DMS53 (cell line): ENCODE measurements around the gene TUBA3C.

Source experiments
- DNase-seq: peaks from one replicate; lab custom pipeline; 2025; lab: John Stamatoyannopoulos, UW

The TUBA3C gene

DNA sequence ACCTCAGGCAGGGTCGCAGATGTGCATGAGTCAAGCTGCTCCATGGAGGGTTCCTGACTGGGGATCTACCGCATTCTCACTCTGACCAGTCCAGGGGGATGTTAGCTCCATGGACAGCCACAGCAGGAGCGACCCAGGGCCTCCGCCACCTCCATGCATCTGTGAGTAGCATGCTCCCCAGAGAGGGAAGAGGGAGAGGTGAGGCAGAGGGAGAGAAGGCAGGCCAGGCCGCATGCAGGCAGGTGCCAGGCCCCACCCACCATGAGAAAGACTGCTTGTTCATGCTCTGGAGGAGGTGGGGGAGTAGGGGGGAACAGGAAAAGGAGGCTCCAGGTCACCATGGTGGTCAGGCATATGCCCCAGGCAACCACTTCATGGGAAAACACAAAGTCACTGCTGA, 20.3 kb downstream of the TUBA3C start:
- no peak for DNase-seq

DNA sequence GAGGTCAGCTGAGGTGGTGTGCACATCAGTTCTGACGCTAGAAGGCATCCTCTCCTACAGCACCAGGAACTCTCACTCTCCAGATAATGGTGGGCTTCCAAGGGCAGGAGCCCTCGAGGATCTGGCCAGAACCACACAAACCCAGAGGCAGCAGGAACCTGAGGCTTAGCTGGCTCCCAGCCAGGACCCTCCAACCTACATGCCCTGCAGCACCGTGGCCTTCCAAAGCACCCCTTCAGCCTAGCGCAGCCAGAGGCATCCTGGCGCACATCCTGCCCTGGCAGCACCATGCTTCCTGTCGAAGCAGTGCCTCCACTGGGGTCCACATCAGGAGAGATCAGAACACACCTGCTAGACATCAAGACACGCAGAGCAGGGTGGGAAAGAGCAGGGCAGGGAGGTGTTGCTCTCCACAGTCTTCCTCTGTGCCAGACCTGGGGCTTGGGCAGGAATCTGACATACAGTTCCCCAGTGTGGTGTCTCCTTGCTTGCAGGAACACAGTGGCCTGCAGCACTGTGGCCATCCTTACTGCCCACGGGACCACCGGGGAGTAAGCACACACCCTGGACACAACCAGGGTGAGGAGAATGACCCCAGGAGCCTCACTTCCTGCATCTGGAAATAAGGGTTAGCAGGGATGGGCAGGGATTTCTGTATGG, 21.7 kb downstream of the TUBA3C start:
- DNase-seq: no peak

DNA sequence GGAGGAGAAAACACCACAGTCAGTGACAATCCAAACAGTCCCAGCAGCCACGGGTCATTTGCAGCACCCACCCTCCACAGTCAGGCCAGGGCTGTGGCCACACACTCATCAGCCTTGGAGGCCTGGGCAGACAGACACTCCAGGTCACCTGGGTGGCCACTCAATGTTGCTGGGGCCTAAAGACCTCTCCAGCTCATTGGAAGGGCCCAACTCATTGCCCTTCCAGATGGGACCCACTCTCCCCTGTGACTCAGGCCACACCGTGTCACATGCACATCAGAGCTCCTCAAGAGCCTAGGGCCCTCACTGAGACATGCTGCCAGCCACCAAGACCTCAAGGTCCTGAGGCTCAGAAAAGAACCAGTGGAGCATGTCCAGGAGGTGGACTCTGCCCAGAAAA, 22.4 kb downstream of the TUBA3C start:
- DNase-seq: no peak

DNA sequence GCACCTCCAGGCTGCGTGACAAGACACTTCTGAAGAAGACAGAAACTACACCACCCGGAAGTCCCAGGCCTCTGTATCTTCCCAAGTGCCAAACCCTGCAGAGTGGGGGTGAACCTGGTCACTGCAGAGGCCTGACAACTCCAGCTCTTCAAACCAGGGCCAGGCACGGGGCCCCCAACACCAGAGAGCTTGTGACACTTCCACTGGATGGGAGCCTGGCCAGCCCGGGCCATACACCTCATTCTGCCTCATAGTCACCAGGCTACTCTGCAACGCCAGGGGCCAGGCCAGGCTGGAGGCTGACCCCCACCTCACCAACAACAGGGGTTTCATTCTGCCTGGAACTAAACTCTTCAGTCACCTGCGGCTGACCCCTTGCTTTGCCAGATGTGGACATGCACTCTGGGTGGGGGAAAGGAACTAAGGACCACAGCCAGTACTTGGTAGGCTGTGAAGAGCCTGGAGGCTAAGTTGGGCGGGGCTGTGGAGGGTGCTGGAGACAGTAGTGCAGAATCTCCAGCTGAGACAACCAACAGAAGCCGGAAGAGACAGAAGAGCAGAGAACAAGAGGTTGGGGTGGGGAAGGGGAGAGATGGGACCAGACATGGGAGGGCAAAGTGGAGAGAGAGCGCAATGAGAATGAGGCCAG, 23.0 kb downstream of the TUBA3C start:
- no peak for DNase-seq

DNA sequence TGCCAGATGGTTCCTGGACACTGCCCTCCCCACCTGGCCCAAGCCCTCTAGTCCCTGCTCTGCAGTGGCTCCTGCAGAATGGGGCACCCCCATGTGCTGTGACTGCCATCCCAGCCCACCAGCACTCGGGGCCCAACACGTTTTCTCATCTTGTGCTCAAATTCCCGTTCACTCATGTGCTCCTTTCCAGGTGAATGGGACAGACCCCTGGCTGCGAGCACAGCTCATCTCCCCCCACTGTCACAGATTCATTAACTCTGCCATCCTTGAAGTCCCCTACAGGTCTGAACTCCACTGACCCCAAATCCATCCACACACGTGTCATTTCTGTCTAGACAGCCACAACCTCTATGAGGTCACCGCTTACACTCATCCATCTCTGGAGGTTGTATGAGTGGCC, 23.6 kb downstream of the TUBA3C start:
- DNase-seq: no peak

DNA sequence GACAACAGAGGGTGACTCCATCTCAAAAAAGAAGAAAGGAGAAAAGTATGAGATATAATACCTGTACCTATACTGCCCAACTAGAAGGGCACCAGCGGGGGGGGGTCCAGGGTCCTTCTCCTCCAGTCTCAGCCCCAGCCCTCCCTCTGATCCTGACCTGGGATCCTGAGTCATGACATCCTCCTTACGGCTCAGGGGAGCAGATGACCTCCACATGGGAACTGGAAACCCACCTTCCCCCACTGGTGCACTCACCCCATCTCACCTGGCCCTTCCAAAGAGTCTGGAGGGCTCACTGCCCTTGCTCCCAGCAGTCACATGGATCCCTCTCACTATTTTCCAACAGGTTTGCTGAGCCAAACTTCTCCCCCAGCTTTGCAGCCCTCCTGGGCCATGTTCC, 24.2 kb downstream of the TUBA3C start:
- no peak for DNase-seq

DNA sequence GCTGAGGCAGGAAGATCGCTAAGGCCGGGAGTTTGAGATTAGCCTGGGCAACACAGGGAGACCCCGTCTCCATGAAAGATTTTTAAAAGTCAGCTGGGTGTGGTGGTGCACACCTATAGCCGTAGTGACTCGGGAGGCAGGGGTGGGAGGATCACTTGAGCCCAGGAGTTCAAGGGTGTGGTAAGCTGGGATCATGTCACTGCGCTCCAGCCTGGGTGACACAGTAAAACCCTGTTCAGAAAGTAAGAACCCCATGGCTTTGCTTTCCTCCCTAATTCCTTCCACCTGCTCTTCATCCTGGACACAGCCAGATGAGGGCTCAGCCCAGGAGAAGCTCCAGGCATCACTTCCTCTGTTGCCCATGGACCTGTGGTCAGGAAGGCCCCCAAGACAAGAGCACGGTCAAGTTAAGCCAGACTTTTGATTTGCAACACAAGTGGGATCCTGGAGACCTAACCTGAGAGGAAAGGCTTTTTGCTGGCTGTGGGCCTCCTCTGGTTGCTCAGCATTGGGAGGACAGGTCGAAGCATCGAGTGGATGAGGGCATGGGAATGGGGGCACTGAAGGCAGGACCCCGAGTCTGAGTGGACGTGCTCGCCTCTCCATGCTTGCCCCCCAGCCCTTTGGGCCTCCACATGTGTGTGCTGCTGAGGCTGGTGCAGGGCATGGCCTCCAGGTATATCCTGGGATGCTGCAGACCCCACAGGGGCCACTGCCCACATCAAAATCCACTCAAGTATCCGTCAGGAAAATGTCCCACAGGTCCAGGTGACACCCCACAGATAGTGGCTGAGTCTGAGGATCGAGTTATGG, 25.4 kb downstream of the TUBA3C start:
- DNase-seq: no peak

DNA sequence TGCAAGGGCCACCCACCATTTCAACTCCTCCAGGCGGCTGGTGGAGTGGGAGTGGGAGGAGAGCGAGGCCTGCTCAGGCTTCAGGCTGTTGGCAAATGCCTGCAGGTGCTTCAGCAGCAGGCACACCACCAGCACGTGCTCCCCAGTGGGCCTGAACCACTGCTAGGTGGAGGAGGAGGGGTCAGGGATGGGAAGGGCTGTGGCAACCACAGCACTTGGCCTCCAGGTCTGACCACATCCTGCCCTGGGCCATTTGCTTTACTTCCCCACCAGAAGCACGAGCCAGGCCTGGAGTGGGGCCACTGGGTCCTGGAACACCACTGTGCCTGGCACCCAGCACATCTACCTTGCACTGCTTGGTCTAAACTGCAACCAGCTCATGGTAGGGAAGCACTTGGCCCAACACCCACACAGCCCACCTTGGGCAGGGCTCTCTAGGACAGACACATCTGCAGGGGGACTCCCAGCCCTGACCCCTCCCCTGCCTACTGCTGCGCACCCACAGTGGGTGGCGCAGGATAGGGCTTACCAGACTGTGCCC, 26.2 kb downstream of the TUBA3C start:
- no peak for DNase-seq

DNA sequence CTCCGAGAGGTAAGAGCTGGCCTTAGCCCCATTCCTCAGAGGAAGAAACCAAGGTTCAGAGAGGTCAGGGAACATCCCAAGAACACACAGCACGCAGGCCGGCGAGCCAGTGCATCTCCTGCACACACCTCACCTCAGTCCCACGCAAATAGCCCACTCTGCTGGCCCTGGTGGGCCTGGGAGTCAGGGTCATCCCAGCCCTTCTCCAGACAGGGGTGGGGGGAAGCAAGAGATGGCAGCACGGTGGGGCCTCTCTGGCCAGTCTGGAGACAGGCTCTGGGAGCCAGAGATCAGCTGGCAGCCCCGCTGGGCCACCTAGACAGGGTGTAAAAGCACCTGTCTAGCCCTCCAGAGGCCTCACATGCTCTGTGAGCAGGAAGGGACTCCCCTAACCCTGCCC, 26.8 kb downstream of the TUBA3C start:
- DNase-seq: no peak

DNA sequence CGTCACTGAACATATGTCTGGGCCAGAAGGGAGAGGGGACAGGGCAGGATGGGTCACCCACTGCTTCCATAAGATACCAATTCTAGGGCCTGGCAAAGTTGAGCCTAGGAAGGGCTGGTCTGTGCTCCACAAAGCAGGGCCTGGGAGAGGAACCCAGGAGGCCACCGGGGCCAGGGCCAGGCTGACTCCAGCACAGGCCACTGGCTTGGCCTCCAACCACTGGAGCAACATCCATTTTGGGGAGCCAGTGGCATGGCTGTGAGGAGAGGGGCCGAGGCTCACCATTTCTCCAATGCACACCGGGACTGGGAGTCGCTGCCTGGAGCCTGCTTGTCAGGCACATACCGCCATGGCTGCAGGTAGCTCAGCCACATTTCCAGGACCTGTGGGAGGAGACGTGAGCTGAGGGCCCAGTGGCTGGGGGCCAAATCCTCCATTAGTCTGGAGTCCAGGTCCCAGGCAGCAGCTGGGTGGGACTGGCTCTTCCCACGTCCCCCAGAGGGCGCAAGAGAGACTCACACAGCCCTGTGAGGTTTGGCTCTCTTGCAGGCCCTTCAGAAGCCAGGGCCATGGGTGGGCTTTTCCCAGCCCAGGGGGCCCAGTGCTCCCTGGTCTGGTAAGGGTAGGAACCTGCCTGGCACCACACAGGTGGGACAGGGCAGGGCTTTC, 27.7 kb downstream of the TUBA3C start:
- peak; percentile 41 for DNase-seq

DNA sequence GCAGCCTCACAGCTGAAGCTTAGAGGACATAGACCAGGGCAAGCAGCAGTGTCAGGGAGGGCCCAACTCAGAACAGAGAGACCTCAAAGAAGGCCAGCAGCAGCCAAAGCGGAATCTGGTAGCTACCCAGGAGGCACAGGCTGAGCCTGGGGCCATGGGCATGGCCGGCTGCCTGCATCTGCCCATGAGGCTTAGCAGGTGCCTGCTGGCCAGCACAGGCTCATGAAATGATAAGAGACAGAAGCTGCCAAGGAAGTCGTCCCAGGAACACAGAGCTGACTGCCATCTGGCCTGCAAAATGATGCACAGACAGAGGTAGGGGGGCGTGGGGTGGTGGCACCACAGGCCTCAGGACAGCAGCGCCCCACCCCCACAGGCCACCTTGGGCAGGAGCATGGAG, 29.2 kb downstream of the TUBA3C start:
- no peak for DNase-seq

DNA sequence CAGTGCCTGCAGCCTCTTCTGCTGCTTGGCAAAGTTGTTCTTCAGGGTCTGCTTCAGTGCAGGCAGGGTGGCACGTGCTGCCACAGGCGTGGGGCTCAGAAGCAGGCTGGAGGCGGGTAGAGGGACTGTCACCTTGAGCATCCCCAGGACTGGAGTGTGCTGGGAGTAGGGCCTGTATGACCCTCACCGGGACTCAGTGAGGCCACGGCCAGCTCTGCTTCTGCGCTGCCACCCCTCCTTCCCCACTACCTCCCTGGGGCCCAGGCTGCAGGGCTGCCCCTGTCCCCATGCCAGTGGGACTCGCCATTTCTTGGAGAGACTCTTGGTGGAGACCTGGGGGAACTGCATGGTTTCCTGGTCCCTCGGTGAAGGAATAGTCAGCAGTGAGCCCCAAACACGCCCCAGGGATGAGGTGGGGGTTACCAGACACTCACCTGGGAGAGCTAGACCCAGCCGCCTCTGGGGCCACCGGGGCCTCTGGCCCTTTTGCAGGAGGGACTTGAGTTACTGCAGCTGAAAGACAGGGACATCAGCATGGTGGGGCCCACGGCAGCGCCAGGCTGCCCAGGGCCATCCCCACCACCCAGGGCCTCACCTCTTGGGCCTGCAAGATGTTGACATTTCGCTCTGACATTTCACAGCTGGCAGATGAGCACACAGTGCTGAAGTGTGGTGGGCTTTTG, 29.9 kb downstream of the TUBA3C start:
- DNase-seq: no peak

DNA sequence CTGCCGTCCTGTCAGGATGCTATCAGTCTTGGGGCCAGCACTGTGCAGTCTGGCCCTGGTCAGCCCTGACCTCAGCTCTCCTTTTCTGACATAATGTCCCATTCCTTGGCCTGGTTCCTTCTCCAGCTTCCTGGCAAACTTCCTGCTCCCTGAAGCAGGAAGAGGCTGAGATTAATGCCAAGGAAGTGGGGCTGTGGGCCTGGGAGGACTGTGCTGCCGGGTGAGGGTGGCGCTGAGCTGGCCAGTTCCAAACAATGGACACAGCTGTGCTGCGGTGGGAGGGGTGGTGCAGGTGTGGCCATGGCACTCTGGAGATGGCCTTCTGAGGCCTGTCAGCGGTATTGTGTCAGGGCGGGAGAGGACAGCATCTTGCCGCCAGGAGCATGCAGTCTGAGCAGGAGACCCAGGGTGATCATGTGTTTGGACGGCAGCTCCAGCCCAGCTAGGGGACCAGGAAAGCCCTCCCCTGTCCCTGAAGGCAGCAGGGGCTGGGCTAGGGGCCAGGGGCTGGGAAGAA, 30.9 kb downstream of the TUBA3C start:
- DNase-seq: no peak

DNA sequence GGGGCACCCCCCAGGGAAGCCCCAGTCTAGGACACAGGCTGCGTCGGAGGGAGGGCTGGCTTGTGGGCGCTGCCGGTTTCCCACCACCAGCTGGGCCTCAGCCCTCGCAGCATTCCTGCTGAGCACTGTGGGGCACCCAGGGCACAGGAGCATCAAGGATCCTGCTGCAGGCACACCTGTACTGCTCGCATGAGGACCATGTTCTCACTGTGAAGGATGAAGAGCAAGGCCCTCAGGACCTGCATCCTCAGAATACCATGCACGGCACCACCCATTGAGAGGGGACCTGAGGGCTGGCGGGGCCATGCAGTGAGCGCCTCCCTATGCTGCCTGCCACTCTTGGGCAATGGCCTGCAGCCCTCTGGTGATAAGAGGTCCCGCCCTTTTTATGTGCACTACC, 31.4 kb downstream of the TUBA3C start:
- no peak for DNase-seq

DNA sequence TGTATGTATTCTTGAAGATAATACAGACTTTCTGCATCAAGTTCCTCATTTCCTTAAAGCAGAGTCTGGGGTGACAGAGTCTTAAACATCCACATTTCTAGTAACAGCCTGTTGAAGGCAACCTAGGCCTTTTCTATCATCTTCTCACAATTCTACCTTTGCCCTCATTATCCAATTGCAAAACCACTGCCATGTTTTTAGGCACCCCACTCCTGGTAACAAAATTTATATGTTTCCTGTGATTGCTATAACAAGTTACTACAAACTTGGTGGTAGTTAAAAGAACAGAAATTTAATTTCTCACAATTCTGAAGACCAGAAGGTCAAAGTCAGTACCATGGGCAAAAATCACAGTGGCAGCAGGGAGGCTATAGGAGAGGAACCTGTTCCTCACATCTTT, 33.1 kb downstream of the TUBA3C start:
- no peak for DNase-seq
